Measurements from ENCODE around the gene COX8C. TPM values are rescaled to one million over a fixed set of nuclear protein-coding genes. Genes with fewer than 3 reads are reported as not detected.

COX8C gene
- total and polyA plus RNA-seq, 2 of the 8 experiments (the other 6 are each of a cell fraction or from before 2014, with no cell fraction given) = not detected

DNA sequence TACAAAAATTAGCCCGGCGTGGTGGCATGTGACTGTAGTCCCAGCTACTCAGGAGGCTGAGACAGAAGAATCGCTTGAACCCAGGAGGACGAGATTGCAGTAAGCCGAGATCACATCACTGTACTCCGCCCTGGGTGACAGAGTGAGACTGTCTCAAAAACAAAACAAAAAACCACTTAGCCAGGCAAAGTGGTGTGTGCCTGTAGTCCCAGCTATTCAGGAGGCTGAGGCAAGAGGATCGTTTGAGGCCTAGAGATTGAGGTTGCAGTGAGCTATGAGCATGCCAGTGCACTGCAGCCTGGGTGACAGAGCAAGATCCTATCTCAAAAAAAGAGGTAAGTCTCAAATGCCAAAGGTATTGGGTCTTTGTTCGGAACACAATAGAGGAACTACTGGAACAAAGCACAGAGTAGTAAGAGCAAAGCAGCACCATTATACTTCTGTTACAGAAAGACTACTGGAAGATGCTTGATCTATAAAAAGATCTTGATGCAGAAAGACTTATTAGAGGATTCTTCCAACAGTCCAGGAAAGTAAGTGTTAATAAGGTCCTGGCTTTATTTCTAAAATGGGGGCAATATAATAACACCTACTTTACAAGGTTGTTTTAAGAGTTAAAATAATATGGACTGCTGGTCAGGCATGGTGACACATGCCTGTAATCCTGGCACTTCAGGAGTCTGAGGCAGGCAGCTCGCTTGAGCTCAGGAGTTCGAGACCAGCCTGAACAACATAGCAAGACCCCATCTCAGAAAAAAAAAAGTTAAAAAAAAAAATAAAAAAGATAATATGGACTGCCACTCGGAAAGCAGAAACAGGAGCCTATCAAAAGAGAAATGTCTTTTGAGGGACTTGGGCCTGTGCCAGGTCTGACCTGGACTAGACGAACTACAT, 44.0 kb upstream of the COX8C start:
- FAIRE-seq = no peak
- Histone ChIP-seq H2AK5ac (ENCODE audit: low read depth, low read length) (no peak overlapping the region), H2BK20ac (ENCODE audit: low read length) (0 out of 2 replicates have a peak overlapping the region, but pooled peaks have one; percentile 15), H3K4ac (replicated peaks; ENCODE audit: insufficient read length, low read depth, low read length) (no peak overlapping the region), H3K4me2 (ENCODE audit: insufficient read depth in 1 of 2, low read depth in 2 of 2, low read length in 2 of 2) (no peak overlapping the region), H3K27ac (ENCODE audit: low read depth, low read length) (no peak overlapping the region), H4K20me1 (replicated peaks in 1 of 2; ENCODE audit: control insufficient read depth in 1 of 2, insufficient read depth in 2 of 2, low read length in 2 of 2) (no peaks in the 10 kb centered on the region), H4K5ac (ENCODE audit: insufficient read length, low read depth, low read length) (no peak overlapping the region), H4K91ac (replicated peaks; ENCODE audit: insufficient read length, low read length) (no peak overlapping the region), H3K79me1 (ENCODE audit: low read depth, low read length) (no peaks in the 10 kb centered on the region; the same call in 1 of the 2 replicates), H2BK12ac (ENCODE audit: low read depth, low read length) (no peak overlapping the region; the same call in 1 of the 2 replicates), H3K56ac (replicated peaks; ENCODE audit: insufficient read length, low read depth, low read length) (no peak overlapping the region), H4K8ac (ENCODE audit: extremely low read depth, insufficient read depth, low read length) (no peak overlapping the region), H3K36me3 (ENCODE audit: control insufficient read depth in 2 of 4, insufficient read depth in 4 of 4, low read length in 3 of 4) (no peaks in the 10 kb centered on the region), H3K4me3 (ENCODE audit: extremely low read depth in 1 of 4, insufficient read depth in 2 of 4, low read depth in 3 of 4, low read length in 4 of 4) (no peak overlapping the region), H2BK15ac (ENCODE audit: low read length) (no peak overlapping the region), H3K18ac (ENCODE audit: extremely low read depth, low read length) (no peak overlapping the region), H2AFZ (ENCODE audit: low read length) (no peak overlapping the region), H2BK120ac (replicated peaks; ENCODE audit: low read depth, low read length) (no peak overlapping the region), H2BK5ac (ENCODE audit: low read depth, low read length) (no peak overlapping the region), H3K9ac (replicated peaks in 1 of 4; ENCODE audit: extremely low read depth in 1 of 4, low read depth in 3 of 4, low read length in 3 of 4) (no peak overlapping the region), H3K14ac (ENCODE audit: insufficient read length) (no peak overlapping the region), H3K79me2 (ENCODE audit: control insufficient read depth in 1 of 2, insufficient read depth in 2 of 2, low read length in 2 of 2) (peaks cover 0 to 74% of the 10 kb centered on the region in 2 experiments; a peak in 3 of 4 replicates), H3K4me1 (replicated peaks in 1 of 4; ENCODE audit: control insufficient read depth in 3 of 4, insufficient read depth in 4 of 4, low read length in 3 of 4) (peaks cover 0 to 10% (median 6%) of the 10 kb centered on the region in 4 experiments; a peak in 3 of 7 replicates), H3K9me3 (ENCODE audit: insufficient read depth in 2 of 2, low read depth in 1 of 2, low read length in 1 of 2) (no peaks in the 10 kb centered on the region), H3K27me3 (replicated peaks in 1 of 4; ENCODE audit: control insufficient read depth in 3 of 4, extremely low read depth in 1 of 4, insufficient read depth in 3 of 4, low read length in 3 of 4) (no peaks in the 10 kb centered on the region), H3K23me2 (ENCODE audit: low read depth, low read length) (no peaks in the 10 kb centered on the region), H3K23ac (ENCODE audit: insufficient read length) (no peak overlapping the region)
- ChIA-PET CTCF (ENCODE audit: partially characterized antibody) (interaction anchor here (1.0 to 1.3 kb wide), 3 partner anchors 15 to 37 kb away, joined by 3 to 7 read pairs (median 4); no protein-coding TSS in a partner anchor), POLR2A (ENCODE audit: partially characterized antibody) (interaction anchor here (1.0 kb wide), 1 partner anchor 33 kb away, joined by 3 read pairs; no protein-coding TSS in a partner anchor)
- no peak for DNase-seq (ENCODE audit: low read depth in 1 of 2, low spot score in 2 of 2)
- 88% methylated on average over 12 of the region's 12 CpGs; no CpG with 5 or more reads in 1 of the 2 experiments for WGBS, 2 experiments (ENCODE audit: extremely low coverage in 1 of 2, insufficient coverage in 1 of 2, insufficient read length in 1 of 2, insufficient replicate concordance in 2 of 2, low coverage in 1 of 2, low lambda C conversion rate in 2 of 2, missing lambda C conversion rate in 1 of 2)
- no peak for TF ChIP-seq KDM1A (IDR thresholded peaks at IDR 0.05; ENCODE audit: borderline replicate concordance, low read length)
- no peak for TF ChIP-seq KDM5A (IDR thresholded peaks at IDR 0.05; ENCODE audit: low read length)
- TF ChIP-seq CREB1 (IDR thresholded peaks at IDR 0.05) = no peak
- TF ChIP-seq RXRA (IDR thresholded peaks at IDR 0.05; ENCODE audit: insufficient read depth, low read depth, low read length) = no peak
- no peak for TF ChIP-seq CBX8 (IDR thresholded peaks at IDR 0.05; ENCODE audit: borderline replicate concordance, low read depth, low read length)
- no peak for TF ChIP-seq EZH2 (IDR thresholded peaks at IDR 0.05; ENCODE audit: low read depth, low read length, severe bottlenecking)
- no peak for TF ChIP-seq SP2 (IDR thresholded peaks at IDR 0.05; ENCODE audit: low read length)
- no peak for TF ChIP-seq HDAC6 (IDR thresholded peaks at IDR 0.05; ENCODE audit: low read depth, low read length)
- TF ChIP-seq CBX5 (IDR thresholded peaks at IDR 0.05; ENCODE audit: low read depth, low read length) = no peak
- no peak for TF ChIP-seq CEBPB (IDR thresholded peaks at IDR 0.05; ENCODE audit: low read depth, low read length)
- no peak for TF ChIP-seq EGR1 (IDR thresholded peaks at IDR 0.05; ENCODE audit: borderline replicate concordance, low read depth, low read length)

Measured in H1 (cell line).